ENCODE results near the gene SLC35E1.
"Not testable (repeated sequence)": the region's sequence is repeated elsewhere in the genome, so short reads cannot be mapped to it uniquely, and the experiment has no call there.

Gene SLC35E1

DNA sequence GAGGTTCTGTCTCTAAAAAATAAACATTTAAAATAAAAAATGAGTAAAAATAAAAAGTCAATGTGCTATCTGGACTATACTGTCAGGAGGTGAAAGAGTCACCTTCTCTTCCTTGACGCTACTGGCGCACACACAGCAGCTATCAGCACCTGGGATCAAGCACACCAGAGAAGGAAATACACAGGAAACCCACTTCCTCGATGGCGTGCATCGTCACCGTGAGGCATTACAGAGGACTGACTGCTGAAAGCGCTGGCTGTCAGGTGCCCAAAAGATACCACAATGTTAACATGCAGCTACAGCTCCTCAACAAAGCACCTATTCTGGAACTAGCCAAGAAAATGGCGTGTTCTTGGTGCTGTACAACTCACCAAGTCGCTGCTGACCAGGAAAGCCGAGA, 6.1 kb downstream of the SLC35E1 start:
- no peak for DNase-seq
- TF ChIP-seq POLR2A (IDR thresholded peaks at IDR 0.05; ENCODE audit: low read length) (no peak), GATA1 (IDR thresholded peaks at IDR 0.05; ENCODE audit: low read depth, low read length) (no peak)

- TF ChIP-seq GATA1 (IDR thresholded peaks at IDR 0.05; ENCODE audit: low read depth, low read length) (no peak), POLR2A (IDR thresholded peaks at IDR 0.05; ENCODE audit: low read length) (no peak)
- no peak for DNase-seq
These were observed 7.4 kb downstream of the SLC35E1 start for GRCh38 chr19:16564842-16565241.

GRCh38 chr19:16562608-16563025, 9.6 kb downstream of the SLC35E1 start:
- no peak for TF ChIP-seq POLR2A (IDR thresholded peaks at IDR 0.05; ENCODE audit: low read length)
- TF ChIP-seq GATA1 (IDR thresholded peaks at IDR 0.05; ENCODE audit: low read depth, low read length) = no peak
- peak in 1 of 2 experiments; percentile 45 for DNase-seq

- DNase-seq = no peak
- TF ChIP-seq POLR2A (IDR thresholded peaks at IDR 0.05; ENCODE audit: low read length) (no peak), GATA1 (IDR thresholded peaks at IDR 0.05; ENCODE audit: low read depth, low read length) (no peak)
These were observed 10.8 kb downstream of the SLC35E1 start for GRCh38 chr19:16561382-16561781.

- DNase-seq = no peak
- TF ChIP-seq POLR2A (IDR thresholded peaks at IDR 0.05; ENCODE audit: low read length) = no peak
- TF ChIP-seq GATA1 (IDR thresholded peaks at IDR 0.05; ENCODE audit: low read depth, low read length) = no peak
These were observed 12.4 kb downstream of the SLC35E1 start for GRCh38 chr19:16559780-16560276.

- TF ChIP-seq POLR2A (IDR thresholded peaks at IDR 0.05; ENCODE audit: low read length) = no peak
- no peak for TF ChIP-seq GATA1 (IDR thresholded peaks at IDR 0.05; ENCODE audit: low read depth, low read length)
- DNase-seq = no peak
These were observed 17.4 kb downstream of the SLC35E1 start for GRCh38 chr19:16554776-16555175.

DNA sequence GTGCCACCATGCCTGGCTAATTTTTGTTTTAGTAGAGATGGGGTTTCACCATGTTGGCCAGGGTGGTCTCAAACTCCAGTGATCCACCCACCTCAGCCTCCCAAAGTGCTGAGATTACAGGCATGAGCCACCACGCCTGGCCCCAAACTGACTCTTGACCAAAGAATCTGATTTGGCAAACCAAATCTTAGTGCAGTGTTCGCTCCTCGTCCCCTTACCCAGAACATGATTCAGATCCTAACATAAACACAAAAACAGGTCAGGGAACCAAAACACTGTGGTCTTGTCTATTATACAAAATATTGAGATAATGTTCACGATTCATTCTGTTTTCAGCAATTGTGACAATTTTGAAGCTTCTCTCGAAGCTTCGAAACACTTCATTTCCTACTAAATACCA, 20.3 kb downstream of the SLC35E1 start:
- DNase-seq = not testable (repeated sequence)

GRCh38 chr19:16548956-16549355, 23.3 kb downstream of the SLC35E1 start:
- DNase-seq = no peak
- no peak for TF ChIP-seq GATA1 (IDR thresholded peaks at IDR 0.05; ENCODE audit: low read depth, low read length)
- TF ChIP-seq POLR2A (IDR thresholded peaks at IDR 0.05; ENCODE audit: low read length) = no peak

- TF ChIP-seq POLR2A (IDR thresholded peaks at IDR 0.05; ENCODE audit: low read length) (no peak), GATA1 (IDR thresholded peaks at IDR 0.05; ENCODE audit: low read depth, low read length) (no peak)
- DNase-seq = no peak
These were observed 27.6 kb downstream of the SLC35E1 start for GRCh38 chr19:16544473-16545231.

GRCh38 chr19:16543734-16544133, 28.5 kb downstream of the SLC35E1 start:
- DNase-seq = not testable (repeated sequence)

GRCh38 chr19:16542910-16543472, 29.2 kb downstream of the SLC35E1 start:
- peak; percentile 74 to 80 for DNase-seq

GRCh38 chr19:16542045-16542909, 29.9 kb downstream of the SLC35E1 start, which contains the start of gene CHERP:
Gene CHERP (minus strand): TSS chr19:16542437. CDS start chr19:16542378, 59 bp downstream.
- TF ChIP-seq POLR2A (IDR thresholded peaks at IDR 0.05; ENCODE audit: low read length) (peak; percentile 87), GATA1 (IDR thresholded peaks at IDR 0.05; ENCODE audit: low read depth, low read length) (no peak)
- peak; percentile 96 to 97 for DNase-seq

More at GRCh38 chr19:16542910-16543472, 29.2 kb downstream of the SLC35E1 start:
- no peak for TF ChIP-seq POLR2A (IDR thresholded peaks at IDR 0.05; ENCODE audit: low read length)
- no peak for TF ChIP-seq GATA1 (IDR thresholded peaks at IDR 0.05; ENCODE audit: low read depth, low read length)

DNA sequence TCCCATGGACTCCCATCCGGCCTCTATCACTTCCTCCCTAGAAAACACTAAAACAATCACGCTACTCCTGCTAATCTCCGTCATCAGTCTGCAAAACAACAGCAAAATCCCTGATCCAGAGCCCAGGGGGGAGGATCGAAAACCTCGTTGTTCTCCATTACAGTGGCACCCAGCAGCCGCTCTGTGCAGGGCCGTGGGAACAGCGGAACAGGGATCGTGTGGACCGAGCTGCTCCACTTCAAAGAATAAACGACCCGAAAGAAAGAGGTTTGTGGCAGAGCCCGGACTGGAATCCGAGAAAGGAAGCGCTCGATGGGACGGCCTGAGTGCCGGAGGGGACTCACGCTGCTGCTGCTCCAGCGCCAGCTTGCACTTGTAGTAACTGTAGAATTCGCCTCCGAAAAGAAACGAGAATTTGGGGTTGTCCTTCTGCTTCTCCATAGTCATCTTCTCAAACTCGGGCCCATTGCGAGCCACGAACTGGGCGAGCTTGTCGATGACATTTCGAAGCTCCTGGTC, 30.6 kb downstream of the SLC35E1 start:
- no peak for DNase-seq

GRCh38 chr19:16540948-16541347, 31.3 kb downstream of the SLC35E1 start:
- TF ChIP-seq GATA1 (IDR thresholded peaks at IDR 0.05; ENCODE audit: low read depth, low read length) (no peak), POLR2A (IDR thresholded peaks at IDR 0.05; ENCODE audit: low read length) (no peak)
- DNase-seq = no peak

More for the DNA sequence above, 30.6 kb downstream of the SLC35E1 start:
- TF ChIP-seq GATA1 (IDR thresholded peaks at IDR 0.05; ENCODE audit: low read depth, low read length) = no peak
- no peak for TF ChIP-seq POLR2A (IDR thresholded peaks at IDR 0.05; ENCODE audit: low read length)
